ENCODE data around the gene TFDP2.
"Not testable (repeated sequence)": the region's sequence is repeated elsewhere in the genome, so short reads cannot be mapped to it uniquely, and the experiment has no call there.

TFDP2 gene

DNA sequence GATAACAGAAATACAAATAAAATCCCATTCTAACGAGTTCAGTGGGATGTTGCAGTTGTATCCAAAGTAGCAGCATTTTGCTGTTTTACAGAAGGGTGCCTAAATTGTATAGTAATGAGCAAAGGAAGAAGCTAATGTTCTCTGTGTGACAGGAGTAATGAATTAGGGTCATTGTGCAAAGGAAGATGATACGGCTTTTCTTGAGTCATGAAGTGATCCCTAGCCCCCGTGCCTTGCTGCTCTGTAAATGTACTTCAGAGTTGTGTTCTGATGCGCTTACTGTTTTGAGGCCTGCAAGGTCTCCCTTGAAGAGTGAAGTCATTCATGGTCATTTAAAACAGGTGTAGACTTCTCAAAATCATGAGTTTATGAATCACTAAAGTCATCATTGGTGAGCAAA, 235.0 kb downstream of the TFDP2 start:
- no peak for DNase-seq

DNA sequence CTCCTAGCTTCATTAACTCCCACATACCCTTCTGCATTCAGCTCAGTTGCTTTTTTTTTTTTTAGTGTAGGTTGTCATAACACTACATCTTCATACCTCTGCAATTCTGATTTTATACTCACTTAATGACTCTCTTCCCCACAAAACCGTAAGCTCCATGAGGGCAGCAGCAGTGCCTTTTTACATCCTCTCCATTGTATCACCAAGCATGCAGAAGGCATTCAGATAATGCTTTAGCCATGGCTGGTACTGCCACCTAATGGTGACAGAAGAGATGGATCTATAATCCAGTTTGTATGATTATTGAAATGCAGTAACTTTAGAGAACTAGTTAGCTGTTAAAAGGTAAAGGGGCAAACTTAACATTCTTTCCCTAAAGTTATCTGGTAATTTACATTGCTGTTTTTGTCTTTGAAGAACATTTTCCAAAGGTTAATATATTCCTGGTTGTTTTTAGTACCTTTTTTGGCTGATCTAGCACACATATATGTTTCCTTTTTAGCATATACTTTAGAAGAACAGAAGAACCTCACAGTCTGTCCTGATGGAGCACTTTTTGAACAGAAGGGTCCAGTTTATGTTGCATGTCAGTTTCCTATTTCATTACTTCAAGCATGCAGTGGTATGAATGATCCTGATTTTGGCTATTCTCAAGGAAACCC, 236.1 kb downstream of the TFDP2 start:
- DNase-seq = peak; percentile 48

DNA sequence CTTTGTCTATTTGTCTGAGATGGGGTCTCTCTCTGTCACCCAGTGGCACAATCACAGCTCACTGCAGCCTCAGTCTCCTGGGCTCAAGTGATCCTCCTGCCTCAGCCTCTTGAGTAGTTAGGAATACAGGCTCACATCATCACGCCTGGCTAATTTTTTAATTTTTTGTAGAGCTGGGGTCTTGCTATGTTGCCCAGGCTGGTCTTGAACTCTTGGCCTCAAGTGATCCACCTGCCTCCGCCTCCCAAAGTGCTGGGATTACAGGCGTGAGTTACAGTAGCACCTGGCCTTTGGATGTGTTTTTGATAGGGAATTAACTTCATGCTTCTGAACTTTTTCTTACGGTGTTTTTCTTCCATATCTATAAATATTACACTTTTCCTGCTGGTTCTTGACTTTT, 239.4 kb downstream of the TFDP2 start:
- DNase-seq = not testable (repeated sequence)

DNA sequence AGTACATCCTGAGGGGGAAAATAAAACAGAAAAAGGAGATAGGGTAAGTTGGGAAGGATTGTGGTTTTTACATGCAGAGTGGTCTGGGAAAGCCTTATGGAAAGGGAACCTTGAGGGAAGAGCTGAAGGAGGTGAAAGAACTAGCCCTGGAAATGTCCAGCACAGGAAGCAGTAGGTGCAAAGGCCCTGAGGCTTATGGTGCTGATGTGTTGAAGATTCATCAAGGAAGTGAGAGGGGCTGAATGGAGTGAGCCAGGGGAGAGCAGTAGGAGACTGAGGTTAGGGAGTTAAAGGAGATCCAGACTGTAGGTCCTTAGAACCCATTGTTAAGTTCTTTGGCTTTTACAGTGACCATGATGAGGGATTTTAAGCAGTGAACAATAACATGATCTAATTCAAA, 239.9 kb downstream of the TFDP2 start:
- DNase-seq = no peak

DNA sequence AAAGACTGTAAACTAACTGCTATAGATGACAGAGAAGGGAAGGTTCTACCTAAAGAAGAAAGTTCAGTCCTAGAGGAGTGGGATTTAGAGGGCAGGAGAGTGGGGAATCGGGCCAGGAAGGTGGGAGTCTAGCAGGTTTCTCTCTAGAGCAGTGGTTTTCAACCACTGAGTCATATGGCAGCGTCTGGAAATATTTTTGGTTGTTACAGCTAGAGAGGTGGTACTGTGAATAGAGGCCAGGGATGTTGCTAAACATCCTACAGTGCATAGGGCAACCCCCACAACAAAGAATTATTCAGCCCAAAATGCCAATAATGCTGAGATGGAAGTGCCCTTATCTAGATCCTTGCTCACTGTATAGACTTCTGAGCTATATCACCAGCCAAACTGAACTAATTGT, 244.2 kb downstream of the TFDP2 start:
- no peak for DNase-seq

DNA sequence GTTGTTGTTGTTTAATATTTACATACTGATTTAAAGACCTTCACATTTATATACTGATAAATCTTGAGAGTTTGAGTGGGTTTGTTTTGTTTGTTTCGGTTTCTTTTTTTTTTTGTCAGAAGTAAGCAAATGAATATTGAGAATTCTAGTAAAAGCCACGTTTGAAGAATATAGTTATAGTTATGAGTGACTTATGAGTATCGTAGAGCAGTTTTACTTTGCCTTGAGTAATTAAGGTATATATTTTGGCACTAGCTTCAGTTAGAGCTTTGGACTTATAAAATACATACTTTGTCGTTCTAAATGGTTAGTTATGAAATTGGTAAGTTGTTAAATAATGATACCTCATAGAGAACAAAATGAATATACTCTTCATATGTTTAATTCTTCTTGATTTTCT, 245.1 kb downstream of the TFDP2 start:
- no peak for DNase-seq

DNA sequence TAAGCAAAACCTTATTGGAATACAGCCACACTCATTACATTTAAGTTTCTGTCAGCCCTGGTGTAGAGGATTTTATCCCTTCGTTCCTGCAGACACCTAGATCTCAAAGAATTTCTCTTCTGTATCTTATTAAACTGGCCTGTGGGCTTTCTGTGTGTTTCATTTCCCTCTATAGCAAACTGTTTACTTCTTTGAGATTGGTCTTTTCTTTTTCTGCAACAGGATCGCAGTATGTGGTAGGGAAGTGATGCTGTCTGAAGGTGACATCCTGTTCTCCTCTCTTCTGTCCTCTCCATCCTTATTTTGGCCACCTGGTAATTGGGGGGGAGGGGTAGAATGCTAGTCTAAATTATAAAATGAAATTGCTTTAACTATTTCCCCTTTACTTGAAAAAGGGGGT, 247.4 kb downstream of the TFDP2 start:
- no peak for DNase-seq

DNA sequence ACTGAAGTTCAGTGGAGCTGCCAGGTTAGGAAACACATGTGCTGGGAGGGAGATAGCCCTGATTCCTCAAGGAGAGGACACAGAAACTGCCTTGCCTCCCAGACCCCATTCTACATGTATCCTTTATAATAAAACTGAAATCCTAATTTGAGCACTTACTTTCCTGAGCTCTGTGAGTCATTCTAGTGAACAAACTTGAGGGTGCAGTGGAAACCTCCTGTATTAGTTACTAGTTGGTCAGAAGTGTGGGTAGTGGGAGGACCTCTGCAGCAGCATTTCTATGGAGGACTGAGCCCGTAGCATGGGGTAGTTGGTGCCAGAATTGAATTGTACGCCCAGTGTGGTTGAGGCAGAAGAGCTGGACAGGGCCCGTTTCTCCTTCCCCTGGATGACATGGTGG, 249.0 kb downstream of the TFDP2 start:
- DNase-seq = no peak

DNA sequence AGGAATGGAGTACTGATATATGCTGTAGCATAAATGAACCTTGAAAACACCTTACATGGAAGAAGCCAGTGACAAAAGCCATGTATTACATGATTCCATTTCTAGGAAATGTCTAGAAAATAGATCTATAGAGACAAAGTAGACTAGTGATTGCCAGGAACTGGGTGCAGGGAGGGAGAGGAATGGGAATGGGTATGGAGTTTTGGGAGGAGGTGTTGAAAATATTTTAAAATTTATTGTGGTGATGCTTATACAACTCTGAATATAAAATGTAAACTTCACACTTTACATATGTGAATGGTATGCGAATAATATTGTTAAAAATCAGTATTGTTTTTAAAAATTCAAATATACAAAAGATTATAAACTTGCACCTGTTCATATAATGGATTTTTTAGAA, 250.4 kb downstream of the TFDP2 start:
- DNase-seq = no peak

DNA sequence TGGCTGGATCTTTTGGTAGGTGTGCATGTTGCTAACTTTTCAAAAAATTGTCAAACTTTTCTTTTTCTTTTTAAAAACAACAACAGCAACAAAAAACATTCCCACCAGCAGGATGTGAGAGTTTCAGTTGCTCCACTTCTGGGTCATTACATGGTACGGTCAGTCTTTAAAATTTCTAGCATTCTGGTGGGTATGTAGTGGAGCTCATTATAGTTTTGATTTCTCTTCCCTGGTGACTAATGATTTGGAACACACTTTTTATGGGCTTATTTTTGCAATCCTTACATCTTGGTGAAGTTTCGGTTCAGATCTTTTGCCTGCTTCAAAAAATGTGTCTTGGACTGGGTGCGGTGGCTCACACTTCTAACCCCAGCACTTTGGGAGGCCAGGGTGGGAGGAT, 253.6 kb downstream of the TFDP2 start:
- DNase-seq = no peak

DNA sequence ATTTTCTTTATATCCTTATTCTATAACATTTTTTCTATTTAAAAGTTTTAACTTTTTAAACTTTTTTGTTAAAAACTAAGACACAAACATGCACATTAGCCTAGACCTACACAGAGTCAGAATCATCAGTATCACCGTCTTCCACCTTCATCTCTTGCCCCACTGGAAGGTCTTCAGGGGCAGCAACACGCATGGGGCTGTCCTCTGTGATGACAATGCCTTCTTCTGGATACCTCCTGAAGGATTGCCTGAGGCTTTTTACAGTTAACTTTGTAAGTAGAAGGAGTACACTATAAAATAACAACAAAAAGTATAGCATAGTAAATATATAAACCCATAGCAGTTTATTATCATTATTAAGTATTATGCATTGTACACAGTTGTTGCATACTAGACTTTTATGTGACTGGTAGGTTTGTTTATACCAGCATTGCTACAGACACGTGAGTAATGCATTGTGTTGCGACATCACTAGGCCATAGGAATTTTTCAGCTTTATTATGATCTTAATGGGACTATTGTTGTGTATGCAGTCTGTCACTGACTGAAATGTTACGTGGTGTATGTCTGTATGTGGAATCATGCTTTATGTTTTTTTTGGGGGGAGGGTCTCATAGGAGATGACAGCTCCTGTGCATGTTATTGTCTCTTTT, 254.7 kb downstream of the TFDP2 start:
- DNase-seq = no peak

Measured in stimulated activated CD4-positive, alpha-beta T cell treated with anti-CD3 and anti-CD28 coated beads, Interleukin-15, amount 100 ng/mL, for 24 hours (primary cell).